ENCODE data around the gene MCRS1.

- no peak for TF ChIP-seq POLR2A (IDR thresholded peaks at IDR 0.05)
- no peak for TF ChIP-seq CTCF (IDR thresholded peaks at IDR 0.05)
These were observed 41.3 kb upstream of the MCRS1 start for GRCh38 chr12:49609059-49609874.
